Transverse colon (tissue), 4 donors: ENCODE measurements around the gene CPAMD8. TPM values are rescaled to one million over a fixed set of nuclear protein-coding genes. Genes with fewer than 3 reads are reported as not detected.

Experiments
- DNase-seq: peaks from one replicate; pipeline ENCODE4 v3.0.0-alpha.2; 2019
- H3K27ac ChIP-seq, 4 donors: fragments of 200-600 bp; sonication (generic); 2 replicates each; pipeline ENCODE4 v1.5.1; 2016 to 2018; ENCODE audit warnings: inconsistent platforms in 4 of 4
- H3K27me3 ChIP-seq: fragments of 200-600 bp; sonication (generic); 2 replicates; pipeline ENCODE4 v1.5.1; 2017; ENCODE audit warnings: inconsistent platforms
- H3K36me3 ChIP-seq, 4 donors: fragments of 200-600 bp; sonication (generic); 2 replicates each; pipeline ENCODE4 v1.5.1; 2017 to 2019; ENCODE audit warnings: inconsistent platforms in 4 of 4
- H3K4me1 ChIP-seq, 4 donors: fragments of 200-600 bp; sonication (generic); 2 replicates each; pipeline ENCODE4 v1.5.1; 2017 to 2020; ENCODE audit warnings: inconsistent platforms in 4 of 4
- H3K4me3 ChIP-seq, 4 donors: fragments of 200-600 bp; sonication (generic); 1 replicate in 1 of 4; 2 replicates in 3 of 4; pipeline versions ENCODE4 v1.5.1 to v1.6.1; 2017 to 2019; ENCODE audit warnings: inconsistent platforms in 4 of 4
- H3K9me3 ChIP-seq, 2 donors: fragments of 200-600 bp; sonication (generic); 2 replicates each; pipeline ENCODE4 v1.5.1; 2017 to 2019; ENCODE audit warnings: inconsistent platforms in 2 of 2
- CTCF ChIP-seq, 5 experiments: fragments of 200-600 bp in 3 of 5; fragments of 450-650 bp in 2 of 5; sonication (generic) in 3 of 5; IDR thresholded peaks; 1 replicate in 2 of 5; 2 replicates in 3 of 5; pipeline ENCODE4 v1.5.1; 2016 to 2017; ENCODE audit warnings: antibody characterized with exemption in 5 of 5, inconsistent platforms in 3 of 5, mild to moderate bottlenecking in 2 of 5, moderate library complexity in 1 of 5
- EP300 ChIP-seq: sonication (generic); formaldehyde crosslinking; IDR thresholded peaks from one replicate; pipeline ENCODE4 v1.6.1; 2017; ENCODE audit warnings: antibody characterized with exemption, low read depth
- POLR2A ChIP-seq: fragments of 450-650 bp; IDR thresholded peaks from one replicate; pipeline ENCODE4 v1.6.1; 2016; ENCODE audit warnings: antibody characterized with exemption, mild to moderate bottlenecking, moderate library complexity
- POLR2AphosphoS5 ChIP-seq, 3 donors: sonication (generic); formaldehyde crosslinking; IDR thresholded peaks; one replicate each; pipeline ENCODE4 v1.6.1; 2016; ENCODE audit warnings: antibody characterized with exemption in 3 of 3
- WGBS, 2 donors: methylation state at CpG; one replicate each; pipeline ENCODE4 v1.1.5; 2018; ENCODE audit warnings: low coverage in 1 of 2; 5-methylcytosine and 5-hydroxymethylcytosine counted together
- in situ Hi-C, 4 donors: fragments of 200-750 bp; cut with MboI; loops; one replicate each; pipeline versions ENCODE4 v1.15.0 to v1.15.1; 2017; ENCODE audit warnings: low sequenced_read_pairs in 3 of 4, low pct_ligation_motif_present in 1 of 4, low pct_unique_long_range_greater_than_20kb in 1 of 4
- intact Hi-C: fragments of 100-400 bp; cut with DNase I; formaldehyde crosslinking; loops from one replicate; pipeline ENCODE4 v1.15.1; 2023; ENCODE audit warnings: low total_unique reads
- total RNA-seq, 4 donors: library from RNA; depleted of rRNA; stranded (reverse); fragments of >200 nt; gene quantifications; one replicate each; pipeline ENCODE4 v1.1.0, GENCODE V29; 2016

CPAMD8 gene
- total RNA-seq, 4 donors from 2014 or later, result 1.4 to 20.9 (median 7.7) TPM

GRCh38 chr19:17043744-17044143 lies 17.1 kb upstream of the CPAMD8 start:
- H3K36me3 ChIP-seq, result no peaks in the 10 kb centered on the region
- H3K4me1 ChIP-seq, result peaks cover 0 to 16% (median 12%) of the 10 kb centered on the region in 4 donors
- no peaks in the 10 kb centered on the region for H3K9me3 ChIP-seq
- in situ Hi-C loops, result loop anchor here in 1 of 4 donors (25.0 kb wide), 1 partner anchor 281 kb away; no protein-coding TSS in a partner anchor
- H3K27ac ChIP-seq, result no peak overlapping the region
- TF ChIP-seq POLR2A, result no peak
- TF ChIP-seq POLR2AphosphoS5 (IDR thresholded peaks at IDR 0.05), result no peak
- TF ChIP-seq CTCF (IDR thresholded peaks at IDR 0.05), result no peak
- TF ChIP-seq EP300, result no peak
- WGBS, 2 donors, result 70 to 78% methylated on average over 2 to 6 of the region's 7 CpGs
- H3K4me3 ChIP-seq, result no peak overlapping the region
- DNase-seq, result no peak
- no peaks in the 10 kb centered on the region for H3K27me3 ChIP-seq
- intact Hi-C loops, result no loop called here

DNA sequence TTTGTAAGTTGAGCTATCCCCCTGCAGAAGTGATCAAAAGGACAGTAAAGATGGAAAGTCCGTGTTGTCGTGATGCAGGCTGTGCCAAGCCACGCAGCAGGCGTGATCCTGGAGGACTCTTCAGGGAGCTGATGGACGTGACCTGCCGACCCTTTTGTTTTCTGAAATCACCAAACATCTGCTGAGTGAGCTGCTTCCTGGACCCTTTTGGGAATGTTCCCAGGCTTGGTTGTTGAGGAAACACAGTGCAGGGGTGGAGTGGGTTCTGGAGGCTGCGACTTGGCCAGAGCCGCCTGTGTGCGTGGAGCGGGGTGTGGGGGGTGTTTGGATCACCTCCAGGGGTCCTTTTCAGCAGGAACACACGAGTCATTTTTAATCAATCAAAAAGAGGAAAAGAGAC lies 15.4 kb upstream of the CPAMD8 start:
- Histone ChIP-seq H3K36me3 (no peaks in the 10 kb centered on the region), H3K27me3 (no peaks in the 10 kb centered on the region), H3K27ac (peak overlapping the region; percentile 73 to 86 (median 82)), H3K9me3 (no peaks in the 10 kb centered on the region), H3K4me3 (no peak overlapping the region), H3K4me1 (peaks cover 0 to 16% (median 12%) of the 10 kb centered on the region in 4 donors)
- no peak for TF ChIP-seq EP300
- TF ChIP-seq POLR2AphosphoS5 (IDR thresholded peaks at IDR 0.05), result no peak
- TF ChIP-seq CTCF (IDR thresholded peaks at IDR 0.05), result no peak
- TF ChIP-seq POLR2A, result no peak
- in situ Hi-C loops, result loop anchor here in 1 of 4 donors (25.0 kb wide), 1 partner anchor 280 kb away; no protein-coding TSS in a partner anchor
- peak; percentile 24 for DNase-seq
- 4 to 23% methylated on average over 9 to 11 of the region's 11 CpGs for WGBS, 2 donors
- intact Hi-C loops, result no loop called here

- H3K4me1 ChIP-seq, result peaks cover 0 to 16% (median 12%) of the 10 kb centered on the region in 4 donors
- no peaks in the 10 kb centered on the region for H3K27me3 ChIP-seq
- no peaks in the 10 kb centered on the region for H3K36me3 ChIP-seq
- 80 to 82% methylated on average over 1 to 14 of the region's 15 CpGs for WGBS, 2 donors
- H3K9me3 ChIP-seq, result no peaks in the 10 kb centered on the region
- no peak overlapping the region for H3K27ac ChIP-seq
- DNase-seq, result no peak
- intact Hi-C loops, result no loop called here
- no peak for TF ChIP-seq EP300
- in situ Hi-C loops, result loop anchor here in 1 of 4 donors (25.0 kb wide), 1 partner anchor 276 kb away; no protein-coding TSS in a partner anchor
- no peak overlapping the region for H3K4me3 ChIP-seq
Measured at GRCh38 chr19:17037966-17038500, 11.4 kb upstream of the CPAMD8 start.

GRCh38 chr19:17037184-17037583 lies 10.6 kb upstream of the CPAMD8 start:
- in situ Hi-C loops, result loop anchor here in 1 of 4 donors (25.0 kb wide), 1 partner anchor 275 kb away; no protein-coding TSS in a partner anchor
- no peaks in the 10 kb centered on the region for H3K9me3 ChIP-seq
- intact Hi-C loops, result no loop called here
- no peak for DNase-seq
- no peak for TF ChIP-seq EP300
- TF ChIP-seq CTCF (IDR thresholded peaks at IDR 0.05), result no peak
- TF ChIP-seq POLR2A, result no peak
- TF ChIP-seq POLR2AphosphoS5 (IDR thresholded peaks at IDR 0.05), result no peak
- 96% methylated on average over 6 of the region's 6 CpGs; no CpG with 5 or more reads in 1 of the 2 donors for WGBS, 2 donors
- no peak overlapping the region for H3K4me3 ChIP-seq
- no peaks in the 10 kb centered on the region for H3K36me3 ChIP-seq
- no peaks in the 10 kb centered on the region for H3K27me3 ChIP-seq
- H3K27ac ChIP-seq, result no peak overlapping the region
- H3K4me1 ChIP-seq, result peaks cover 0 to 7% (median 4%) of the 10 kb centered on the region in 4 donors
